HG03045 (cell line): Measurements from ENCODE around the gene TBX1.
A peak's percentile ranks its signal among the peaks of the same experiment; 100 is the strongest.
"Not testable (repeated sequence)": the region's sequence is repeated elsewhere in the genome, so short reads cannot be mapped to it uniquely, and the experiment has no call there.

Experiments used
- ATAC-seq: cut with Tn5 transposase; IDR thresholded peaks from one replicate; pipeline ENCODE4 v1.9.1; 2021; ENCODE audit warnings: mild to moderate bottlenecking, moderate library complexity; ENCODE audit not compliant: unreplicated experiment

TBX1 gene

GRCh38 chr22:19723232-19723982, 37.2 kb upstream of the TBX1 start, which contains the start of gene GP1BB:
TSS of gene GP1BB (plus strand) at chr22:19723539. CDS start at chr22:19723570, 31 bp downstream.
- ATAC-seq: no peak

GRCh38 chr22:19723983-19724827, 36.4 kb upstream of the TBX1 start:
- no peak for ATAC-seq

- ATAC-seq: no peak
Measured at GRCh38 chr22:19724927-19725661, 35.5 kb upstream of the TBX1 start.

GRCh38 chr22:19726064-19726788, 34.4 kb upstream of the TBX1 start:
- not testable (repeated sequence) for ATAC-seq

- ATAC-seq: no peak
Measured at GRCh38 chr22:19727310-19728150, 33.0 kb upstream of the TBX1 start.

GRCh38 chr22:19728271-19728670, 32.3 kb upstream of the TBX1 start:
- ATAC-seq: no peak

GRCh38 chr22:19728836-19729235, 31.7 kb upstream of the TBX1 start:
- no peak for ATAC-seq

- no peak for ATAC-seq
Measured at GRCh38 chr22:19729507-19729906, 31.1 kb upstream of the TBX1 start.

GRCh38 chr22:19730198-19730597, 30.4 kb upstream of the TBX1 start:
- no peak for ATAC-seq

- peak; percentile 41 for ATAC-seq
Measured at GRCh38 chr22:19730655-19731360, 29.8 kb upstream of the TBX1 start.

GRCh38 chr22:19731361-19732135, 29.0 kb upstream of the TBX1 start:
- no peak for ATAC-seq

- ATAC-seq: no peak
Measured at GRCh38 chr22:19732403-19733113, 28.0 kb upstream of the TBX1 start.

- ATAC-seq: no peak
Measured at GRCh38 chr22:19733755-19734154, 26.8 kb upstream of the TBX1 start.

GRCh38 chr22:19734163-19734562, 26.4 kb upstream of the TBX1 start:
- ATAC-seq: no peak

- no peak for ATAC-seq
Measured at GRCh38 chr22:19734837-19735382, 25.7 kb upstream of the TBX1 start.

GRCh38 chr22:19735665-19736510, 24.7 kb upstream of the TBX1 start:
- ATAC-seq: no peak
